ENCODE data around the gene COL20A1. TPM values are rescaled to one million over a fixed set of nuclear protein-coding genes. Genes with fewer than 3 reads are reported as not detected.

COL20A1 gene
- total RNA-seq, 1 donor from 2014 or later = not detected

- Histone ChIP-seq H3K27me3 (ENCODE audit: control insufficient read depth, insufficient read depth, low read length) (peaks cover 7% of the 10 kb centered on the region), H3K36me3 (ENCODE audit: control insufficient read depth, insufficient read depth, low read length) (no peaks in the 10 kb centered on the region), H3K4me3 (ENCODE audit: low read depth, low read length) (no peak overlapping the region)
- no peak for DNase-seq (ENCODE audit: low read depth)
- TF ChIP-seq CTCF (IDR thresholded peaks at IDR 0.05; ENCODE audit: insufficient read depth, low read length, poor library complexity, severe bottlenecking) = no peak
These were observed 36.5 kb downstream of the COL20A1 start for GRCh38 chr20:63329331-63330083.

GRCh38 chr20:63330084-63330760 is 37.2 kb downstream of the COL20A1 start:
- H3K27me3 ChIP-seq (ENCODE audit: control insufficient read depth, insufficient read depth, low read length) = peaks cover 7% of the 10 kb centered on the region
- DNase-seq (ENCODE audit: low read depth) = no peak
- H3K36me3 ChIP-seq (ENCODE audit: control insufficient read depth, insufficient read depth, low read length) = no peaks in the 10 kb centered on the region
- TF ChIP-seq CTCF (IDR thresholded peaks at IDR 0.05; ENCODE audit: insufficient read depth, low read length, poor library complexity, severe bottlenecking) = no peak
- H3K4me3 ChIP-seq (ENCODE audit: low read depth, low read length) = no peak overlapping the region

- DNase-seq (ENCODE audit: low read depth) = no peak
- Histone ChIP-seq H3K4me3 (ENCODE audit: low read depth, low read length) (no peak overlapping the region), H3K27me3 (ENCODE audit: control insufficient read depth, insufficient read depth, low read length) (peaks cover 7% of the 10 kb centered on the region), H3K36me3 (ENCODE audit: control insufficient read depth, insufficient read depth, low read length) (no peaks in the 10 kb centered on the region)
- no peak for TF ChIP-seq CTCF (IDR thresholded peaks at IDR 0.05; ENCODE audit: insufficient read depth, low read length, poor library complexity, severe bottlenecking)
These were observed 38.0 kb downstream of the COL20A1 start for GRCh38 chr20:63330940-63331339.

- no peak for TF ChIP-seq CTCF (IDR thresholded peaks at IDR 0.05; ENCODE audit: insufficient read depth, low read length, poor library complexity, severe bottlenecking)
- Histone ChIP-seq H3K4me3 (ENCODE audit: low read depth, low read length) (no peak overlapping the region), H3K36me3 (ENCODE audit: control insufficient read depth, insufficient read depth, low read length) (no peaks in the 10 kb centered on the region), H3K27me3 (ENCODE audit: control insufficient read depth, insufficient read depth, low read length) (peaks cover 12% of the 10 kb centered on the region)
- DNase-seq (ENCODE audit: low read depth) = no peak
These were observed 38.9 kb downstream of the COL20A1 start for GRCh38 chr20:63331741-63332400.

- Histone ChIP-seq H3K36me3 (ENCODE audit: control insufficient read depth, insufficient read depth, low read length) (no peaks in the 10 kb centered on the region), H3K27me3 (ENCODE audit: control insufficient read depth, insufficient read depth, low read length) (peaks cover 12% of the 10 kb centered on the region), H3K4me3 (ENCODE audit: low read depth, low read length) (no peak overlapping the region)
- TF ChIP-seq CTCF (IDR thresholded peaks at IDR 0.05; ENCODE audit: insufficient read depth, low read length, poor library complexity, severe bottlenecking) = no peak
- DNase-seq (ENCODE audit: low read depth) = no peak
These were observed 39.7 kb downstream of the COL20A1 start for GRCh38 chr20:63332488-63333240.
